Measurements from ENCODE around the gene HLCS.

DNA sequence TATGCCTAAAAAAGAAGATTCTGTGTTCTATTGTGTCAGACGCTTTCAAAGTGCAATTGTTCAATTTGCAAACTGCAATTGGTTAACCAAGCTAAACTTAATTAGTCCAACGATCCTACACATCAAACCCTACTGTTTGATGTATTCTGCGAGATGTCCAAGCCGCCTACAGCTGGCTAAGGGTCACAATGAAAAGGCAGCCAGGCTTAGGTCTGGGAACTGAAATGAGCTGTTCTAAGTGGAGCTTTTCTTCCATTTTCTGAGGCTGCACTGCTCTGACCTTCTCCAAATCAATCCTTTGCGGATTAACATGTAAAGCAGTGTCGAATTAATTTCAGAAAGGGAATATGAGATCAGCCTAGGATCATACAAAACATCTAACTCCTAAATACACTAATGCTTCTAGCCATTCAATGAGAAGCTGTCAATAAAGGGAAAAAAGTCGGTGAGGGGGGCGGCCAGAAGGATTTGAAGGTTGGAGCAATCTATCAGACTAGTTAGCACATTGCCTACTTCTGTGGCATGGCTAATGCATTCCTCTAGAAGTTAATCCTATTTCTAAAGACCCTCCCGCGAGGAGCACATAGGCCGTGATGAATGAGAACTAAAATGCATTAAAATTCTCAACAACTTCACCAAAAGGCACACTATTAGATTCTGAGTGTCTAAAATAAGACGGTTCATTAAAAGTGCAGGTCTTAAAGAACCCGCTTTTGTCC, 148.6 kb downstream of the HLCS start:
- TF ChIP-seq ZNF274 (IDR thresholded peaks at IDR 0.05; ENCODE audit: low read depth, low read length) (no peak), YY1 (IDR thresholded peaks at IDR 0.05; ENCODE audit: insufficient read depth, insufficient read length) (no peak)

Data from NT2/D1 (cell line).